Putamen (tissue), 1 donor: ENCODE data around the gene ATP6V1A.
A peak's percentile ranks its signal among the peaks of the same experiment; 100 is the strongest.
"Not testable (repeated sequence)": the region's sequence is repeated elsewhere in the genome, so short reads cannot be mapped to it uniquely, and the experiment has no call there.

Source experiments
- DNase-seq: peaks from one replicate; pipeline ENCODE4 v3.0.0-alpha.2; 2016; ENCODE audit warnings: low spot score

ATP6V1A gene

DNA sequence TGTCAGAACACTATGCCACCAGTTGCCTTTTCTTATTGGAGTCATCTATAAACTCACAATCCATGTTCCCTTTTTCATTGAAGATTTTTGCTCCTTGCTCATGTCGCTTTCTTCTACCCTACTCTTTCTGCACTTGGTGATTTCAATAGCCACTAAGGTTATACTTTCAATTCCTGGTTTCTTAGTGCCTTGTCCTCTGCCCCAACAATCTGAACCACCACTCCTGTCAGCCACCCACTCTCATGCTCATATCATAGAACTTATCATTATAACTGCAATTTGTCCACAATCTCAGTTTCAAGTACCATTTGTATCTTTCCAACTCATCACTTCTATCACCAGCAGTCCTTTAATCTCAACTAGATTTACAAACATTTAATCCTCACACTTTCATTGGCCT, 81.8 kb downstream of the ATP6V1A start:
- DNase-seq = no peak

- no peak for DNase-seq
These were observed 82.9 kb downstream of the ATP6V1A start for GRCh38 chr3:113829576-113830354.

DNA sequence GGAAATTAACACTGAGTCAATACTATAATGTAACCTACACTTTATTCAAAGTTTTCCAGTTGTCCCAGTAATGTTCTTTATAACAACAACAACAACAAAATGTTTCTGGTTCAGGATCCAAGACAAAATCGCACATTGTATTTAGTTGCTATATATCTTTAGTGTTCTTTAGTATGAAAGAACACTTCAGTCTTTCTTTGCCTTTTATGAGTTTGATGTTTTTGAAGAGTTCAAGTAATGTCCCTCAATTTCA, 84.2 kb downstream of the ATP6V1A start:
- no peak for DNase-seq

GRCh38 chr3:113832477-113833164, 85.8 kb downstream of the ATP6V1A start:
- no peak for DNase-seq

DNA sequence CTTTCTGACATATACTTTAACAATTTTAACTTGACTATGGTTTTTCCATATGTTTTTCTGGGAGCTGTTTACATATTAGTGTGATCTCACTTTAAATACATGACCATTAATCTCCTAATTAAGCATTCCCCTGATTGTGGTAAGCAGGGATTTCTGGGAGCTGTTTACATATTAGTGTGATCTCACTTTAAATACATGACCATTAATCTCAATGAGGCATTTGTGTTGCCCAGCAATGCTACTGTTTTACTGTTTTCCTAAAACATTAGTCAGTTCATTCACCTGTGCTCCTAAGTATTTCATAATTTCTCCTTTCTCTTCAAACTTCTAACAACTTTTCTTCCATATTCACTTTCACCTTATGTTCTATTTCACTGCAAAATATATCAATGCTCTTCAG, 88.1 kb downstream of the ATP6V1A start:
- DNase-seq = no peak

DNA sequence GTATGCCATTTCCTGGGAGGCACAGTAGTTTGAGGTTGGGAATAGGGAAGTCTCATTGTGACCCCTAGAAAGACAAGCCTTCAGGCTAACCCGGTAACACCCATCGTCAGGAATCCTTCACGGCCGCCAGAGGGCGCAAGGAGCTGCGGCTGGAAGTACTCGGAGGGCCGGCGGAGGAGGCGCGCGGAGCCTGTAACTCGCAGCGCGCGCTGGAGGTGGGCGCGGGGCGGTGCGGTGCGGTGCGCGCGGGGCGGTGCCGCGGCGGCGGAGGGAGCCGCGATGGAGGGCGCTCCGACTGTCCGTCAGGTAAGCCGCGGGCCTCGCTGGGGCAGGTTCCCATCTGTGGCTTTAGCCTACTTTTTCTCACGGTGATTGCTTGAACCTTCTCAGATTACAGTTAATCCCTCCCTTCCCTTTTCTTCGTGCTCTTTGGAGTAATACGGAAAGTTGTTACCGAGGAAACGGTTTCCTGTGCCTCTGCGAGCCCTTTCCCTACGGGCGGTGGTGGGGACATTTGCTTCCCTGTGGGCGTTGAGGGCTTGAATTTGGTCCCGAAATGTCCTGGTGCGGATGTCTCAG, 91.9 kb downstream of the ATP6V1A start, which contains the start of gene GRAMD1C:
TSS of gene GRAMD1C (plus strand) at position 158 of the 579 bp plus-strand sequence. CDS start at position 280, 122 bp downstream.
- DNase-seq = peak; percentile 85

- no peak for DNase-seq
These were observed 92.7 kb downstream of the ATP6V1A start for GRCh38 chr3:113839551-113839950.

GRCh38 chr3:113844622-113845222, 97.9 kb downstream of the ATP6V1A start:
- no peak for DNase-seq

DNA sequence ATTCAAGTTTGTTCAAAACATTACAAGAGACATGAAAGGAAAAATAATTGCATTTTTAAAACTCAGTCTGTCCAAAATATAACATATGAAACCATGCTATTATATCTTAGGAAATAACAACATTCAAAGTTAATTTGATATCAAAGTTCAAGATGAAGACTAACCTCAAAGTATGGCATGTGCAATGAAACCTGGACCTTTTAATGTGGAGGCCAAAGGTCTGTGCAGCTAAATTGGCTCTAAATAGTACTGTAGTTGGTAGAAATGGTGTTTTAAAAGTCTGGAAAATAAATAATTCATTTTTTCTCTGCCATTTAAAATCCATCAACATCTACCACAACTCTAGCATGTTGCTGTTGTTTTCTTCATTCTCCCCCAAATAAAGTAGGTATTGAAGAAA, 100.4 kb downstream of the ATP6V1A start:
- no peak for DNase-seq

DNA sequence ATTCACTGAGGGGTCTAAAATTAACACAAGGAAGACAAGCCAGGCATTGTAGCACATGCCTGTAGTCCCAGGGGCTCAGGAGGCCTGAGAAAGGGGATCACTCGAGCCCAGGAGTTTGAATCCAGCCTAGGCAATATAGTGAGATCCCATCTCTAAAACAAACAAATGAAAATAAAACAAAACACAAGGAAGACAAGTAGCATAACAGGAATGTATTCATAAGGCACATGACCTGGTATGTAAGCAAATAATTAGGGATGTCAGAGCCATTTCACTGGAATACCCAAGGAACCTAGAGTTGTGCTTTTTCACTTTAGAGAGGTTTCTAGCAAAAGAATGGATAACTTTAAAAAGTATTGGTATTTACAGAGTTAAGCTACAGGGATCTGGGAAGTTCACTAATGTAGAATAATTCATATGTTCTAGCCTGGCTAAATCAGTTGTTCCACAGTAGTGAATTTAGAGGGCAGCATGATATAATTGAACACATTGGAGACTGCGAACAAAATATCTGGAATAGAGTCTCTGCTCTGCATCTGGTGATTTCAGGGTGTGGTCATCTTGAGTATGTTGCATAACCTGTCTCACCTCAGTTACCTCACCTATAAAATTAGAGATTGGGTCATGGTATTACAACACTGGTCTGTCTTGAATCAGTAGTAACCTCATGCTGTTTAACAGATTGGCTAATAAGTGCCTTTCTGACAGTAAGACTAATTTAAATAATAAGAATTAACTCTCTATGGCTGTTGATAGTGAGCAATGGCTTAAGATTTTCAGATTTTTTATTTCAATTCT, 101.0 kb downstream of the ATP6V1A start:
- DNase-seq = no peak

- DNase-seq = not testable (repeated sequence)
These were observed 102.2 kb downstream of the ATP6V1A start for GRCh38 chr3:113849071-113849470.

GRCh38 chr3:113849841-113850240, 103.0 kb downstream of the ATP6V1A start:
- not testable (repeated sequence) for DNase-seq

DNA sequence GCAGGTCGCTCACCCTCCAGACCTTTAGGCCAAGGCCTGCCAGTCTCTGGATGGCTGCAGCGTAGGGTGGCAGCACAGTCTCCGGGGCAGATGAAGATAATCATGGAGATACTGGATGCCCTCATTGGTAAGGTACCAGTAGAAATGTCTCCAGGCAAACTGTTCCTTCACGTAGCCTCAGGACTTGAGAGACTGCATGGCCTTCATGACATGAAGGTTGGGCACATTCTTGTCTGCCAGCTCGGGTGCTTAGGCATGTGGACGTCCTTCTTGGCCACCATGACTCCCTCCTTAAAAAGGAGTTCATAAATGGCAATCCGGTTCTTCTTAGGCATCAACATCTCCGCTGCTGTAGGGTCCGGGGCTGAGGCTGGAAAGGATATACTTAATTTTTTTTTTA, 103.6 kb downstream of the ATP6V1A start:
- not testable (repeated sequence) for DNase-seq

DNA sequence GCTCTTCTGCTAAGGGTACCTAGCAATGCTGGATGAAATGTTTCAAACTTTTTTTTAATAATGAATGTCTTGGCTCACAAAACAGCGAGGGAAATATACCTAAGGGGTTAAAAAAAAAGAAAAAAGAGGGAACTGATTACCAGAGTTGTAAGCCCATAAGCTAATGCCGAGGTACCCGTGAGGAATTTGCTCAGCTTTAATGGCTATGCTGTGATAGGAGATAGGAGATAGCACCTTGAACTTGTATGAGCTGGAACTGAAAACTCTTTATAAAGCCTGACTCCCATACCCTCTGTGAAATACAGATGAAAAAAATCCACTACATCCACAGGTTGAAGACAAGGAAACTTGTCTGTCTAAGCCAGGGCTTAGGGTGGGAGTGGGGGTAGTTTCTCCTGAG, 105.7 kb downstream of the ATP6V1A start:
- no peak for DNase-seq
